Mesenchymal stem cell (in vitro differentiated cells and primary cell): ENCODE measurements around the gene MTX1.

Experiments used
- DNase-seq: peaks from one replicate; pipeline ENCODE4 v3.0.0-alpha.2; 2013
- H2AFZ ChIP-seq: one replicate; pipeline ENCODE4 v1.6.1; 2013; ENCODE audit warnings: low read depth, mild to moderate bottlenecking, control low read depth, inconsistent platforms, low read length, moderate library complexity
- H2AK5ac ChIP-seq: 2 replicates; pipeline ENCODE4 v1.6.1; 2013; ENCODE audit warnings: low read length, moderate library complexity, mild to moderate bottlenecking, inconsistent platforms; ENCODE audit not compliant: severe bottlenecking
- H2BK120ac ChIP-seq: one replicate; pipeline ENCODE4 v1.6.1; 2013; ENCODE audit warnings: low read depth, mild to moderate bottlenecking, inconsistent platforms, low read length, moderate library complexity
- H2BK12ac ChIP-seq, 2 experiments: one replicate each; pipeline ENCODE4 v1.6.1; 2013; ENCODE audit warnings: inconsistent platforms in 2 of 2, low read length in 2 of 2, mild to moderate bottlenecking in 2 of 2, moderate library complexity in 2 of 2, control low read depth in 1 of 2
- H2BK15ac ChIP-seq: one replicate; pipeline ENCODE4 v1.6.1; 2013; ENCODE audit warnings: mild to moderate bottlenecking, low read depth, inconsistent platforms; ENCODE audit not compliant: poor library complexity, severe bottlenecking
- H2BK5ac ChIP-seq: 2 replicates; pipeline ENCODE4 v1.6.1; 2013; ENCODE audit warnings: low read depth, mild to moderate bottlenecking, low read length, control low read depth, inconsistent platforms; ENCODE audit not compliant: poor library complexity, severe bottlenecking
- H3K14ac ChIP-seq, 2 experiments: one replicate each; pipeline ENCODE4 v1.6.1; 2013; ENCODE audit warnings: inconsistent platforms in 2 of 2, low read length in 2 of 2, control low read depth in 1 of 2, mild to moderate bottlenecking in 1 of 2, moderate library complexity in 1 of 2
- H3K18ac ChIP-seq, 2 experiments: one replicate each; pipeline ENCODE4 v1.6.1; 2013; ENCODE audit warnings: inconsistent platforms in 2 of 2, low read length in 2 of 2, control low read depth in 1 of 2, low read depth in 1 of 2, mild to moderate bottlenecking in 1 of 2
- H3K23ac ChIP-seq, 2 experiments: one replicate each; pipeline ENCODE4 v1.6.1; 2013; ENCODE audit warnings: inconsistent platforms in 2 of 2, low read length in 2 of 2, mild to moderate bottlenecking in 2 of 2, moderate library complexity in 2 of 2, control low read depth in 1 of 2
- H3K27ac ChIP-seq: 2 replicates; pipeline ENCODE4 v1.5.1; 2013; ENCODE audit warnings: mild to moderate bottlenecking, moderate library complexity, low read length, control low read depth, inconsistent platforms; ENCODE audit not compliant: poor library complexity, severe bottlenecking
- H3K27me3 ChIP-seq, 2 experiments: 2 replicates each; pipeline versions ENCODE4 v1.6.1 to v1.7.0; 2013; ENCODE audit warnings: low read length in 2 of 2, mild to moderate bottlenecking in 2 of 2, moderate library complexity in 2 of 2, control low read depth in 1 of 2, inconsistent platforms in 1 of 2; ENCODE audit not compliant: control insufficient read depth in 1 of 2, insufficient read depth in 1 of 2
- H3K36me3 ChIP-seq, 2 experiments: 2 replicates each; pipeline versions ENCODE4 v1.6.1 to v1.7.0; 2013; ENCODE audit warnings: low read length in 2 of 2, control low read depth in 1 of 2, inconsistent platforms in 1 of 2, low read depth in 1 of 2, mild to moderate bottlenecking in 1 of 2; ENCODE audit not compliant: insufficient read depth in 2 of 2, control insufficient read depth in 1 of 2
- H3K4ac ChIP-seq, 2 experiments: one replicate each; pipeline ENCODE4 v1.6.1; 2013; ENCODE audit warnings: inconsistent platforms in 2 of 2, low read length in 2 of 2, mild to moderate bottlenecking in 2 of 2, moderate library complexity in 2 of 2, control low read depth in 1 of 2, low read depth in 1 of 2
- H3K4me1 ChIP-seq: 2 replicates; pipeline ENCODE4 v1.6.1; 2013; ENCODE audit warnings: low read depth, low read length, control low read depth; ENCODE audit not compliant: control insufficient read depth, insufficient read depth
- H3K4me2 ChIP-seq: 2 replicates; pipeline ENCODE4 v1.6.1; 2013; ENCODE audit warnings: low read length, mild to moderate bottlenecking, inconsistent platforms; ENCODE audit not compliant: poor library complexity, severe bottlenecking
- H3K4me3 ChIP-seq, 2 experiments: 2 replicates each; pipeline versions ENCODE4 v1.5.1 to v1.7.0; 2013; ENCODE audit warnings: low read length in 2 of 2, mild to moderate bottlenecking in 2 of 2, control low read depth in 1 of 2, low read depth in 1 of 2; ENCODE audit not compliant: insufficient read depth in 1 of 2
- H3K79me1 ChIP-seq: replicated peaks from 2 replicates; pipeline ENCODE4 v1.6.1; 2013; ENCODE audit warnings: mild to moderate bottlenecking, control low read depth, low read length, inconsistent platforms; ENCODE audit not compliant: poor library complexity, severe bottlenecking
- H3K9ac ChIP-seq: 2 replicates; pipeline ENCODE4 v1.7.0; 2013; ENCODE audit warnings: mild to moderate bottlenecking, low read length, moderate library complexity
- H3K9me3 ChIP-seq: 2 replicates; pipeline ENCODE4 v1.7.0; 2013; ENCODE audit warnings: mild to moderate bottlenecking, low read length; ENCODE audit not compliant: control insufficient read depth
- H4K8ac ChIP-seq: one replicate; pipeline ENCODE4 v1.6.1; 2013; ENCODE audit warnings: inconsistent platforms, mild to moderate bottlenecking, low read length, moderate library complexity
- H4K91ac ChIP-seq: one replicate; pipeline ENCODE4 v1.6.1; 2013; ENCODE audit warnings: mild to moderate bottlenecking, low read length, inconsistent platforms
- WGBS: methylation state at CpG from one replicate; pipeline ENCODE4 v1.1.7; 2013; ENCODE audit warnings: mixed read lengths; 5-methylcytosine and 5-hydroxymethylcytosine counted together

MTX1 gene

DNA sequence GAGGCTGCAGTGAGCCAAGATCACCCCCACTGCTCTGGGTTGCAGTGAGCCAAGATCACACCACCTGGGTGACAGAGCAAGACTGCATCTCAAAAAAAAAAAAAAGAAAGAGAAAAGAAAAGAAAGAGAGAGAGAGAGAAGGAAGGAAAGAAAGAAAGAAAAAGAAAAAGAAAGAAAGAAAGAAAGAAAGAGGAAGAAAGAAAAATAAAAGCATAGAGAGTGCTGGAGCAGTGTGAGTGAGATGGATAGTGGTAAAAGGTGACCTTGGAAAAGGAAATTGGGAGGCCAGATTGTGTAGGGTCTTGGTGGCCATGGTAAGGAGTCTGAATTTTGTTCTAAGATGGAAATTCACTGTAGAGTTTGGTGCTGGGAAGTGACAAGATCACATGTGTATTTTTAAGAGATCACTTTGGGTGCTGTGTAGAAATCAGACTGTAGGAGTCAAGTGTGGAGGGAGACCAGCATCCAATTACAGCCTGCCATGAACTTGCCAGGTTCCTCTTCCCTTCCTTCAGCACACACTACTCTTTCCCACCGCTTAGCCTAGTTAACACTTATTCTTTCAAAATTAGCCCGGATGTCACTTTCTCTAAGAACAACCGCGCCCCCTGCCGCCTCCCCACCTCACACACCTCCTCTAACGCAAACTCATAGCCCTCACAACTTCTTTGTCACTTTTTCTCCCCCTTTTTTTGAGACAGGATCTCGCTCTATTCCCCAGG lies 17.9 kb downstream of the MTX1 start:
- Histone ChIP-seq H3K27ac (peak overlapping the region; percentile 49), H2BK15ac (peak overlapping the region; percentile 41), H2AFZ (no peak overlapping the region), H3K18ac (peak overlapping the region; percentile 65 to 90), H2AK5ac (peak overlapping the region; percentile 33), H4K91ac (no peak overlapping the region), H3K36me3 (no peaks in the 10 kb centered on the region), H2BK12ac (peak overlapping the region in 1 of 2 experiments; percentile 66), H3K4me1 (peaks cover 15% of the 10 kb centered on the region), H3K9me3 (no peaks in the 10 kb centered on the region), H2BK5ac (no peak overlapping the region), H3K14ac (no peak overlapping the region), H3K27me3 (no peaks in the 10 kb centered on the region), H3K4ac (peak overlapping the region; percentile 73 to 92), H2BK120ac (no peak overlapping the region), H3K9ac (peak overlapping the region; percentile 95), H3K4me2 (peak overlapping the region; percentile 66), H3K23ac (peak overlapping the region in 1 of 2 experiments; percentile 46), H4K8ac (no peak overlapping the region), H3K79me1 (peaks cover 2% of the 10 kb centered on the region), H3K4me3 (peak overlapping the region; percentile 60 to 85)
- peak; percentile 83 for DNase-seq
- 2% methylated on average over 6 of the region's 7 CpGs for WGBS

DNA sequence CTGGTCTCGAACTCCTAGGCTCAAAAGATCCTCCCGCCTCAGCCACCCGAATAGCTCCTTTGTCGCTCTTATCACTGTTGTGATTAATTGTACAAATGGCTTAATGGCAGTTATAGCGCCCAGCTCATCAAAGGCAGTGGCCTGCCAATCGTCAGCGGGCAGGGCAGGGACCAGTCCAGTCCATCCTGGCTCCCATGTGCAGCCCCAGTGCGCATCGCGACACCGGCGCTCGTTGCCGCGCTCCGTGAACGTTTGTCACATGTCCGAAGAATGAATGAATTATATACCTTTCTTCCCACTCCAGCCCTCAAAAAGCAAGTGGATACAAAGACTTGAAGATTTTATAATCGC lies 18.4 kb downstream of the MTX1 start:
- no peak overlapping the region for H2AK5ac ChIP-seq
- peak overlapping the region in 1 of 2 experiments; percentile 70 for H2BK12ac ChIP-seq
- no peaks in the 10 kb centered on the region for H3K9me3 ChIP-seq
- peaks cover 15% of the 10 kb centered on the region for H3K4me1 ChIP-seq
- peak; percentile 78 for DNase-seq
- H2BK15ac ChIP-seq, result no peak overlapping the region
- H3K4me2 ChIP-seq, result peak overlapping the region; percentile 66
- H2AFZ ChIP-seq, result no peak overlapping the region
- under 1% methylated on average over 13 of the region's 19 CpGs for WGBS
- peaks cover 2% of the 10 kb centered on the region for H3K79me1 ChIP-seq
- H3K23ac ChIP-seq, result peak overlapping the region in 1 of 2 experiments; percentile 46
- H3K36me3 ChIP-seq, result no peaks in the 10 kb centered on the region
- no peak overlapping the region for H2BK5ac ChIP-seq
- no peak overlapping the region for H4K91ac ChIP-seq
- peak overlapping the region; percentile 65 to 90 for H3K18ac ChIP-seq
- peak overlapping the region in 1 of 2 experiments; percentile 92 for H3K4ac ChIP-seq
- peak overlapping the region; percentile 8 for H4K8ac ChIP-seq
- peak overlapping the region; percentile 95 for H3K9ac ChIP-seq
- H3K27me3 ChIP-seq, result no peaks in the 10 kb centered on the region
- peak overlapping the region; percentile 60 to 85 for H3K4me3 ChIP-seq
- H2BK120ac ChIP-seq, result no peak overlapping the region
- peak overlapping the region; percentile 49 for H3K27ac ChIP-seq
- peak overlapping the region in 1 of 2 experiments; percentile 89 for H3K14ac ChIP-seq

DNA sequence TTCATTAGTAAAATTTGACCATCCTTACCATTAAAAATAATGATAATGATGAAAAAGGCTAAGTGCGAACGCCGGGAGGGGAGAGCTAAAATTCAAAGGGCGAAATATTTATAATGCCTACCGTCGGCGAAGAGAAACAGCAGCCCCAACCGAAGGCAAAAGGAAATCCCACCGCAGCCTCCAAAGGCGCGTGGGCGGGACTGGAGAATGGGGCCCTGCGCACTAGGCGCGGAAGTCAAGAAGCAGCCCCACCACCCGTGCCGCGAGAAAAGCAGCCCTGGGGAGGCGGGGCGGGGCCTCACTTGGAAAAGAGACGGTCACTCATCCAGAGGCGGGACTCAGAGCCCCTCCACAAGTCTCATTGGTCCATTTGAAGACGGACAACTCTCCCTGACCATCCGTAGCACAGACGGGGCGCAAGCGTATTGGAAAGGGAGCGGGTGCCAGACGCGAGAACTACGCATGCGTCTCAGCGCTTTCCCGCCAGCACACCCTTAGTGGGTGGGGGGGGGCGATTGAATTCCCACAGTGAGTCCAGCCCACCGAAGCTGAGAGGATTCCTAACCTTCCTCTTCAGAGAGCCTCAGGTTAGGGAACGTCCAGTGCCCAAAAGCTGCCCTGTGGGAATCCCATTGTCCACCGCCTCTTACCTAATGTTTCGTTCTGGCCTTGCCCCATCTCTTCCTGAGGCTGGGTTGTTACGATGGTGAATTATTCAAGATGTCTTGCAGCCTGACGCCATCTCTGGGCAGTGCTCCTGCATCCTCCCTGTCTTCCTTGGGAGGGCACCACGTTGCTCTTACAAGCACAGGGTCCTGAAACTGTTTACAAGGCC lies 19.0 kb downstream of the MTX1 start:
- 1% methylated on average over 41 of the region's 42 CpGs for WGBS
- H3K27ac ChIP-seq, result peak overlapping the region; percentile 59

DNA sequence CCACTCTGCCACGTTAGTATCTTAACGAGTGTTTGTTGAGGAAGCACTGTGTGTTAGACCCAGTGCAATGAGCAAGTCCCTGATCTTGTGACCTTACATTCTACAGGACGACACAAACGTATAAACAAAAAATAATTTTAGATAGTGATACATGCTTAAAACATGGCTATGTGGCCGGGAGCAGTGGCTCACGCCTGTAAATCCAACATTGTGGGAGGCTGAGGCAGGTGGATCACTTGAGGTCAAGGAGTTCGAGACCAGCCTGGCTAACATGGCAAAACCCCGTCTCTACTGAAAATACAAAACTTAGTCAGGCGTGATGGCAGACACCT lies 19.6 kb downstream of the MTX1 start:
- Histone ChIP-seq H3K4ac (peak overlapping the region; percentile 12 to 39), H2BK120ac (no peak overlapping the region), H3K4me1 (peaks cover 19% of the 10 kb centered on the region), H3K36me3 (peaks cover 0 to 3% of the 10 kb centered on the region in 2 experiments), H3K9ac (peak overlapping the region; percentile 95), H3K79me1 (peaks cover 2% of the 10 kb centered on the region), H2AFZ (no peak overlapping the region), H2BK12ac (no peak overlapping the region), H2BK5ac (no peak overlapping the region), H4K91ac (peak overlapping the region; percentile 89), H3K27ac (peak overlapping the region; percentile 59), H4K8ac (peak overlapping the region; percentile 86), H3K14ac (no peak overlapping the region), H2BK15ac (no peak overlapping the region), H3K18ac (peak overlapping the region in 1 of 2 experiments; percentile 46), H3K9me3 (no peaks in the 10 kb centered on the region), H3K23ac (no peak overlapping the region), H3K4me2 (peak overlapping the region; percentile 64), H2AK5ac (peak overlapping the region; percentile 45), H3K27me3 (no peaks in the 10 kb centered on the region), H3K4me3 (peak overlapping the region in 1 of 2 experiments; percentile 85)
- no peak for DNase-seq
- WGBS, result 47% methylated on average over 7 of the region's 9 CpGs

More for the DNA sequence above, 19.0 kb downstream of the MTX1 start:
- Histone ChIP-seq H2BK15ac (no peak overlapping the region), H4K91ac (peak overlapping the region; percentile 89), H3K14ac (peak overlapping the region in 1 of 2 experiments; percentile 1), H4K8ac (peak overlapping the region; percentile 86), H2AK5ac (no peak overlapping the region), H3K9ac (peak overlapping the region; percentile 95), H3K4me1 (peaks cover 19% of the 10 kb centered on the region), H3K4me2 (peak overlapping the region; percentile 66), H3K9me3 (no peaks in the 10 kb centered on the region), H2BK120ac (peak overlapping the region; percentile 71), H3K27me3 (no peaks in the 10 kb centered on the region), H3K36me3 (no peaks in the 10 kb centered on the region), H3K79me1 (peaks cover 2% of the 10 kb centered on the region), H3K18ac (peak overlapping the region; percentile 14 to 46), H2BK12ac (no peak overlapping the region), H2BK5ac (no peak overlapping the region), H3K4ac (peak overlapping the region; percentile 39 to 92), H3K4me3 (peak overlapping the region; percentile 51 to 85), H3K23ac (no peak overlapping the region), H2AFZ (peak overlapping the region; percentile 54)
- peak; percentile 99 for DNase-seq
